Urothelium cell line (cell line): ENCODE measurements around the gene FRS3.
A peak's percentile ranks its signal among the peaks of the same experiment; 100 is the strongest.

ENCODE experiments used
- DNase-seq: peaks from one replicate; pipeline ENCODE4 v3.0.0; 2011; ENCODE audit warnings: low spot score, mixed read lengths
- FAIRE-seq: peaks from 2 replicates; lab custom pipeline; 2011; peaks lifted over from hg19 to GRCh38; lab: Jason Lieb, UNC

The FRS3 gene

GRCh38 chr6:41791305-41791704, 11.6 kb upstream of the FRS3 start:
- FAIRE-seq, result no peak
- DNase-seq, result no peak

- no peak for DNase-seq
- no peak for FAIRE-seq
These were observed 10.3 kb upstream of the FRS3 start for GRCh38 chr6:41790045-41790444.

DNA sequence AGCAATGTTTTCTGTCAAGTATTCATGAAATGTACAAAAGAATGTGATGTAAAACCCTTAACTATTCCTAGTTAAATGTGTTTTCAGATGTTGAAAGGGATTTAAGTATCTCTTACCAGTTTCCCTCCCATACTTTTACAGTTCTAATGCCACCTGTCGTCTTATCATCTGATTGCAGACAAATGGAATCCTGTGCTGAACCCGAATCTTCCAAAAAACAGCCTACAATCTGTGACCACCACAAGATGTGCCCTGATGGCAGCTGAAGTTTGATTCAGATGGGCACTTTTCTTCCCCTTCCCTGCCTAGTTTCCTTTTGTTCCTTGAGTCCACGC, 9.7 kb upstream of the FRS3 start:
- no peak for DNase-seq
- no peak for FAIRE-seq

- DNase-seq (peak; percentile 94), FAIRE-seq (peak; percentile 32)
These were observed 7.7 kb upstream of the FRS3 start, which contains the start of gene TOMM6 for GRCh38 chr6:41787219-41787917. Gene TOMM6, plus strand, starts transcription at chr6:41787694. Its CDS starts 4 bp downstream, at chr6:41787698.

DNA sequence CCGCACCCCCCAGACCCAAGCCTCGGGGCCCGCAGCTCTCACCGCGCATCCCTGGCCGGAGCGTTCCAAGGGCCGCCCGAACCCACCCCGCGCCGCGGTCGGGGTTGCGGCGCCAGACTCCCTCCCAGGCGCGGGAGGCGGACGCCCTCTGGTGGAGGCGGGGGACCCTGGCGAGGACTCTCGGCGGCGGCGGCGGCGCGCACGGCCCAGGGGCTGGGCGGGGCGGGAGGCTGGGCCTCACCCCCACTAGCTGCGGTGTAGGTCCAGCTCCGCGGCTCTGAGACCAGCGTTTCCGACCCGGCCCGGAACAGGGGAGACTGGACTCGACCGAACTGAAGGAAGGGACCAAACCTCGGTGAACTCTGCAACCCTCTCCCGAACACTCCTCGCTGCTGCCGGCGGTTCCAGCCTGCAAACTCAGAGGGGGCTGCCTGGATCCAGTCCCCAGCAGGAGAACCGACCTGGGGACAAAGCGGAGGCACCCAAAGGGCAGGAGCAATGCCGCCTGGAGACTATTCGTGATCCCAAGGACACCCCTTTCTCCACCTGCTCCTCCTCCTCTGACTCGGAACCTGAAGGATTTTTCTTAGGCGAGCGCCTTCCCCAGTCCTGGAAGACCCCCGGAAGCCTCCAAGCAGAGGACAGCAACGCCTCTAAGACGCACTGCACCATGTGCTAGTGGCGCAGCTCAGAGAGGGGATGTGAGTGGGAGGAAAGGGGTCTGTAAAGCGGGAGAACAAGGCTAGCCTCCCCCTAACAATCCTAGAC, 6.9 kb upstream of the FRS3 start:
- DNase-seq, result peak; percentile 93
- FAIRE-seq, result no peak

DNA sequence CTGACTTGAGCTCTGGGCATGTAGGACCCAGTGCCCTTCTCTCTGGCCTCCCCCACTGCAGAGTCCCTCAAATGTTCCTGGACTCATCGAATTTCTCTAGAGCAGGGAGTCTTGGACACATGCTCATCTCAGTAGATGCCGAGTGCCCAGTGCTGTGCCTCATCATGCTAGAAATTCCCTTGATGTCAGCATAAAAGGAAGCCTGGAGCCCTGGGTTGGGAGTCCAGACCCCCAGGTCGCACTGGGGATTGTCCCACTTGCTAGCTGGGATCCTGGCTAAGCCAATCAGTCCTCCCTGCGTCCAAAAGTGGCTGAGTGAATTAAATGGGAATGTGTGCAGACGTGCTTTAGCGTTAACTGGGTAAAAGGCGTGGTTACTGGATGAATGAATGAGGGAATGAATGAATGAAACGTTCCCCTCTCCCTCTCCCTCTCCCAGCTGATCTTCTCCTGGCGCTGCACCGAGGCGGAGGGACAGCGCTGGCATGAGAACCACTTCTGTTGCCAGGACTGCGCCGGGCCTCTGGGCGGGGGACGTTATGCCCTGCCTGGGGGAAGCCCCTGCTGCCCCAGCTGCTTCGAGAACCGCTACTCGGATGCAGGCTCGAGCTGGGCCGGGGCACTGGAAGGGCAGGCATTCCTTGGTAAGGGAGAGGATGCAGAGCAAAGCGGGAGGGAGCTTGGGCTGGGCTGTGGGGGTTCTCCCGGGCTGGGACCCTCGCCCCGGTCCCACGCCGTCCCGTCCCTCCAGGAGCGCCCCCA, 6.2 kb upstream of the FRS3 start:
- FAIRE-seq (no peak), DNase-seq (peak; percentile 52)

- FAIRE-seq (no peak), DNase-seq (no peak)
These were observed 5.6 kb upstream of the FRS3 start for GRCh38 chr6:41785254-41785653.

DNA sequence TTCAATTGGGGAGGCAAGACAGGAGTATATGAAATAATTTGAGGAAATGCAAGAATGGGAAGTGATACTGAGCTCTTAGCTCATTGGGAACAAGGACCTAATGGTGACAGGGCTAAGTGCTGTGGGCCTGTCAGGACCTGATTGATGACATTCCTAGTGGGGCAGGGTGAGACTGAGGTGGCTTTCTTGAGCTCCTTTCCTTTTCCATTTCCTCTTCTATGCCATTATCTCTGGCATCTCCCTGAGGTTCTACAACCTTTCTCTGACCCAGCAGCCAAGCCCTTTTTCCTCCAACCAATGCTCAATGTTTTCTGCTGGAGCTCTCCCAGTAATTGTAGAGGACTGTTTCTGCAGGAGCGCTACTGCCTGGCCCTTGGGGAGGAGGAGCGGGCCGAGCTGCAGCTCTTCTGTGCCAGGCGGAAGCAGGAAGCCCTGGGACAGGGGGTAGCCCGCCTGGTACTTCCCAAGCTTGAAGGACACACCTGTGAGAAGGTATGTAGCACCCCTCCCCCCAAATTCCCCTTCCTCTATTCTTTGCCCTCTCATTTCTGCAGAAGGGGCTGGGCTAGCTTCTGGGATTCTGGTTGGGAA, 5.0 kb upstream of the FRS3 start:
- DNase-seq, result no peak
- no peak for FAIRE-seq

DNA sequence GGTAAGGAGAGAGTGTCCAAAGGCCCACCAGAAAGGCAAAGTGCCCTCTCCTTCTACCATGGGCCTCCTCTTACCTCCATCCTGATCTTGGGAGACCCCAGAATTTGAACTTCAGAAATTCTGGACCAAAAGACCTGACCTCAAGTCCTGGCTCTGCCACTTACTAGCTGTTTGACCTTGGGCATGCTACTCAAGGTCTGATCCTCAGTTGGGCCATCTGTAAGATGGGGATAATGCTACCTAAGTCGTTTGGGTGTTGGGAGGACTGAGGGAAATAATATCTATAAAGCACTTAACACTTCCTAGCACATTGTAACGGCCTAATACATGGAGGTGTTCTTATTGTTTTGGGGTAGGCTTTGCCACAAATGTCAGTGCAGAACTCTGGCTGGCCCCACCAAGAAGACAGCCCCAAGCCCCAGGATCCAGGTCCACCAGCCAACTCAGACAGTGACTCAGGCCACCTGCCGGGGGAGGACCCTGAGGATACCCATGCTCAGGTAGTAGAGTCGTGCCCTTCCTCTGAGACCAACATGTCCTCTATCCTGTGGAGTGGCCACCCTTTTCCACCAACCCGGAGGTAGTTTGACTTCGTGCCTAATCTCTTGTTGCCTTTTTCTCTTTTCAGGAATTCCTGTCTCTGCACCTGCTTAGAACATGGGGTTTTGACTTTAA, 3.5 kb upstream of the FRS3 start:
- no peak for DNase-seq
- FAIRE-seq, result no peak

DNA sequence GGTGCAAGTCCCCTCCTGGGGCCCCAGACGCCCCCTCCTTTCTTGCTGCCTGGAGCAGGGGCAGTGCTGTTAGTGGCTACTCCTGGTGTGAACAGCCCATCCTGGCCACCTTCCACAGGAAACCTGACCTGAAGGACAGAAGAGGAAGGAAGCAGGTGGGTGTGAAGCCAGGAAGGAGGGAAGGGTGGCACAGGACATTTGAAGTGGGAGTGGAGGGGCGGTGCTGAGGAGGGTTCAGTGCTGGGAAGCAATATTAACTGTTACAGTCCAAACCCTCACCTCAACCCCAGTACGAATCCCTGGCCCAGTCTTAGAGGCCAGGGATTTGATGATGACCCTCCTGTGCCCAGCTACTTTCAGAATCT, 1.6 kb upstream of the FRS3 start:
- DNase-seq, result no peak
- FAIRE-seq, result no peak

DNA sequence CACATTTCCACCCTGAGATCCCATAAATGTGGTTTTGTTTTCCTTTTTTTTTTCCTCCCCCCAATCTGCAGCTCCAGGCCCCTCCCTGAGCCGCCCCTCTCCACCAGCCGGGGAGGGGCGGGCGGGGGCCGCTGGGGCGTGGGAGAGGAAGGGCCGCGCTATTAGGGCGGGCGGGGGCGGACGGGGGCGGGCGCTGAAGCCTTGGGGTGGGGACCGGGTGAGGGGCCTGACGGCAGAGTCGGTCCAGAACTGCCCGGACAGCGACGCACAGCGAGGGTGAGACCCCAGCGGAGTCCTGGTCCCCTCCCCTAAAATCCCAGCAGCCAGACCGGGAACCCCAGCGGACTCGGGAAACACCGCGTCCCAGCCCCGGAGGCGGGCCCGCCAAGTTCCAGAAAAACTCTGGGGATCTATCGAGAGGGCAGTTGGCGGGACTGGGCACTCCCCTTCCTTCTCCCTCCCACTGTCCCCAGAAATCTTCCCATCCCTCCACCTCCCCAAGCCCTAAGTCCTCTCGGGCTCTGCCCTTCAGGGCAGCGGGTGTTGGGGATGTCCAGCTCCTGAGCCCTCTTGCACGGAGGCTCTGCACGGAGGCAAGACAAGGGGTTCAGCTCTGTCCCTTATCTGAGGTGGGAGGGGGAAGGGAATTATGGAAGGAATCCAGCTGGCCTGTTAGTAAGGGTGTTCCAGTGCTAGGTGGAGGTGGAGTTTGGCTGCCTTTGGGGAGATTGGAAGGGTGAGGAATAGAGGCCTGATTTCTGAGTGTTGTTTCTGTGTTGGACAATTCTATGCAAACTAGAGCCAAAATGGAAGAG, 1.1 kb upstream of the FRS3 start, which contains the start of gene PRICKLE4:
TSS of gene PRICKLE4 (plus strand) at position 232 of the 815 bp plus-strand sequence. CDS start 2,692 bp downstream, outside the sequence.
- FAIRE-seq, result no peak
- peak; percentile 58 for DNase-seq

DNA sequence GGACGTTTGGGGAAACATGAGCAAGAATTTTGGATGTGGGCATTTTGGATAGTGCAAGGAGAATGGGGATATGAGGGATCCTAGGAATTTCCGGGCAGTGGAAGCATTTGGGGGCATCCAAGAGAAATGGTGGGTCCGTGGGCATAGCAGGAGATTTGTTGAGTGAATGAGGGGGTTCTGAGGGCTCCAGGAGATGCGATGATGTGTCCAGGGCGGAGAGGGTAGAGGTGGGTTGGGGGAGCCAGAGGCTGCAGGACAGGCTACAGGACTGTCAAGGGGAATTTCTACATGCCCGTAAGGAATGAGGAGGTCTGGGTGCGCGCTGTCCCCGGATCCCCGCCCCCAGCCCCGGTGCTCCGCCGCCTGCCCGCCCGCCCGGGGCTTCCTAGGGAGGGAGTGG, 364 bp downstream of the FRS3 start:
- FAIRE-seq (no peak), DNase-seq (no peak)

GRCh38 chr6:41778895-41779294, 805 bp downstream of the FRS3 start:
- DNase-seq (no peak), FAIRE-seq (no peak)

DNA sequence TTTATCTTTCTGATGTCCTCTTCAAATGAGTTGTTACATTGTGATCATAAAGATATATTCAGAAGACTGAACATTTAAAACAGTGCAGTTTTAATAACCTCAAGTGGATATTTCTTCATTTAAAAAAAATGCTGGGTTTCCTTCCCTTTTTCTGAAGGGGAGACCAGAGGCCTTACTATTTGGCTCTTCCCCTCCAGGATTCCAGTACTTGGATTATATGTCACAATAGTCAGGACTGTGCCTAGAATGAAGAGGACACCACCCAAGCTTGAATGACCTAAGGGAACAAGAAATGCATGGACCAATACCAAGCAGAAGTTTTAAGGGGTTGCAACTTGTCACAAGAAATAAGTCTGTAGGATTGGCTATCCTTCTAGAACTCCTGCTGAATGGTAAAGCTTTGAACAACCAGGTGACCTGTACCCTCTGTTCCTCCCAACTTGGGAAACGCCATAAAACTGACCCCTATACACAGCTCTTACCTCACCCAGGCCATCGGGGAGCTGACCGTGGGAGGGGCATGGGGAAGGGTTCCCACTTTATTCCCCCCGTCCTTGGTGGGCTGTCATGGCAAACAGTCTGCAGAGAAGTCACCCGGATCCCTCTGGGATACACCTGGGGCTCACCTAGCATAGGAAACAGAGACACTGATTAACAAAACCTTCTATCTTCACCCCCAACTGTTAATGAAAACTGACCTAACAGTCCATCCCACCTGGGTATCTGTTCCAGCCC, 2.0 kb downstream of the FRS3 start:
- no peak for DNase-seq
- no peak for FAIRE-seq

DNA sequence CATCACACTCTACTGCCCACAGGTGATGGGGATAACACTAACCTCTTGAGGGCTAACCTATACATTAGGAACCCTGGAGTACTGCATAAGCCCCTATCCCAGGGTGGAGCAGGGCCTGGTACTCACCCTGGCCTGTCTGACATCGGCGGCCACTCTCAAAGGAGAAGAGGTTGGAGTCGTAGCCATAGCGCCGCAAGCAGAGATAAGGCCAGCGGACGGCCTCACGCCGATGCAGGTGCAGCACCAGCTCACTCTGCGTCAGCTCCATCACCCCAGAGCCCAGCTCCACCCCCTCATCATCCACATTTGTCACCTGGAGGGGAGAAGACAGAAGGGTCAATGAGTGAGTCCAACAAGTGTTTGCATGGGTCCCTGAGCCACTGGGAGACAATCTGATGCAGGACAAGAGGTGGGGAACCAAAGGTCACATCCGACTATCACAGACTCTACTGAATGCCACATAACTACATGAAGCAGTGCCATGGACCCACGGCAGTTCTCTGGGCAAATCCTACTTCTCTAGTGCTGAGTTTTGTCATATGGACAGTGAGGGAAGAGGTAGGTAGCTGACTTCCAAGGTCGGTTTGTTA, 4.3 kb downstream of the FRS3 start:
- DNase-seq, result no peak
- no peak for FAIRE-seq

DNA sequence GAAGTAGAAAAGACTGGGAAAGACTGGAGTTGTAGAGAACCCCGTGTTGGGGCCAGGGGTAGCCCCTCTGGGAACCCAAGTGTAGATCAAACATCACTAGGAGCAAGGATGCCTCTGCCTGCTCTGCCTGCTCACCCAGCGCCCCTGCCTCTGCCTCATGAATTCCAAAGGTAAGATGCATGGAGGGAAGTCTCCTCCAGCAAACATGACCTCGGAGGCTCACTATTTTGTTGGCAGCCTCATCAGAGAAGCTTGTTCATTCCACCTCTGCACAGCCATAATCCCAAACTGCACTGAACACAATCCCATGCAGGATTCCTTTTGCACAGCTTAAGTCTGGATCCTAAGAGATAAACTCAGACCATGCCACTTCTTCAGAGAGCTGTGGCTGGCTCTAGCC, 4.9 kb downstream of the FRS3 start:
- no peak for FAIRE-seq

GRCh38 chr6:41771058-41771983, 8.4 kb downstream of the FRS3 start:
- FAIRE-seq, result no peak

More for the DNA sequence above, 4.9 kb downstream of the FRS3 start:
- no peak for DNase-seq

More at GRCh38 chr6:41771058-41771983, 8.4 kb downstream of the FRS3 start:
- no peak for DNase-seq
